ENCODE measurements around the gene SRBD1.

SRBD1 gene

DNA sequence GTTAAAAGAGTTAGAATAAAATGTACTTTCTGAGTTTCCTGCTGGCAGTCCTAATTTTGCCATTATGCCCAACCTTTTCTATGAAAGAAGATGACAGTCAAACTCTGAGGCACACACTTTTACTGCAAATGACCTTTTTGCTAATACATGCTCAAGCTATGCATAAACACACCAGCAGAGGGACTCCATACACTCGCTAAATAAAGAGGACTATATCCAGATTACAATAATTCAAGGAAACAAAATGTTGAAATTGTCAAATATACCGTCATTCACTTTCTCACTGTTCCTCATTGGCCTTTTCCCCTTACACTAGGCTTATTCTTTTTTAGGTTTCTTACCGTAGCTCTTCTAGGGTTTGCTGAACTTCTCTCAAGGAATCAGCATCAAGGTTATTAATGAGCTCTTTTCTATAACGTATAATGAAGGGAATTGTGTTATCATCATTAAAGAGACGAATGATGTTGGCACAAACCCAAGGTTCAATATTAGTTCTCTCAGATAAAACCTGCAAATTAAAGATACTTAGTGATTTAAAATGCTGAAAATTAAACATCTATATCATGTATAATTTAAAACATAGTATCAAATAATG lies 25.7 kb downstream of the SRBD1 start:
- TF ChIP-seq, protein P1, sequence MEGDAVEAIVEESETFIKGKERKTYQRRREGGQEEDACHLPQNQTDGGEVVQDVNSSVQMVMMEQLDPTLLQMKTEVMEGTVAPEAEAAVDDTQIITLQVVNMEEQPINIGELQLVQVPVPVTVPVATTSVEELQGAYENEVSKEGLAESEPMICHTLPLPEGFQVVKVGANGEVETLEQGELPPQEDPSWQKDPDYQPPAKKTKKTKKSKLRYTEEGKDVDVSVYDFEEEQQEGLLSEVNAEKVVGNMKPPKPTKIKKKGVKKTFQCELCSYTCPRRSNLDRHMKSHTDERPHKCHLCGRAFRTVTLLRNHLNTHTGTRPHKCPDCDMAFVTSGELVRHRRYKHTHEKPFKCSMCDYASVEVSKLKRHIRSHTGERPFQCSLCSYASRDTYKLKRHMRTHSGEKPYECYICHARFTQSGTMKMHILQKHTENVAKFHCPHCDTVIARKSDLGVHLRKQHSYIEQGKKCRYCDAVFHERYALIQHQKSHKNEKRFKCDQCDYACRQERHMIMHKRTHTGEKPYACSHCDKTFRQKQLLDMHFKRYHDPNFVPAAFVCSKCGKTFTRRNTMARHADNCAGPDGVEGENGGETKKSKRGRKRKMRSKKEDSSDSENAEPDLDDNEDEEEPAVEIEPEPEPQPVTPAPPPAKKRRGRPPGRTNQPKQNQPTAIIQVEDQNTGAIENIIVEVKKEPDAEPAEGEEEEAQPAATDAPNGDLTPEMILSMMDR (IDR thresholded peaks at IDR 0.05; ENCODE audit: low read depth, low read length, missing control alignments), result peak; percentile 70
- no peak overlapping the region for H3K4me3 ChIP-seq (ENCODE audit: low read depth, low read length)
- peak; percentile 12 for DNase-seq (ENCODE audit: low read depth)

DNA sequence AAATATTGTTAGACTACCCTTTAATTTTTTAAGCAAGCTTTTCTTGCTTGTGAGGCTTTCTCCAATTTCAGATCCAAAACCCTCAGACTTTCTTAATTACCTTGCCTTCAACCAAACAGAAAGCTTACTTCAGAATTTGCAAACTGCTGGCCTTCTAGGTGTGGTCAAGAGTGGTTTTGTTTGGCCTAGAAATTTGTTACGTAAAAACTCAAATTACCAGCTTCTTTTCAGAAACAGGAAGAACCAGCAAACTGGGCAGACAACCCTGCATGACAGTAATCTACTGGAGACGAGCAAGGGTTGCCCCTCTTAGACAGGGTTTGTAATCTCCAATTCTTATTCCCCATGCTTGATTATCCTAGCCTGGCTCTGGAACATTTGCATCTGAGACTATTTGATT lies 27.1 kb downstream of the SRBD1 start:
- no peak for DNase-seq (ENCODE audit: low read depth)
- TF ChIP-seq, protein P1 (IDR thresholded peaks at IDR 0.05; ENCODE audit: low read depth, low read length, missing control alignments), result no peak
- H3K4me3 ChIP-seq (ENCODE audit: low read depth, low read length), result no peak overlapping the region

DNA sequence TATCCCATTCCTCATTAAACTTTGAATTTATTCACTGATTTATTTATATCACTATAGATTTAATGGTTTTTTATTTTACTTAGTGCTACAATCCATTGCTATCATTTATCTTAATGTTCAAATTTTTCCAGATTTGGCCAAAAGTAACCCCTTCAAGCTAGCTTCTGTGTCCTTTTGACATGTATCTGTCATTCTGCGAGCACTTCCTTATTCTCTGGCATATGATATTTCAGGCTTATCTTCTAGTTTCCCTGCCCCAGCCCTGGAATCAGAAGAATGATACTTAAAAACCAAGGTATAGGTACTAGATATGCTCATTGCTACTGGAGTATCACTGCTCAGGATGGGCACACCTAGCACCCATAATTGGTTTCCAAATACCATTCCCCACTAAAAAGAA lies 28.5 kb downstream of the SRBD1 start:
- TF ChIP-seq, protein P1 (IDR thresholded peaks at IDR 0.05; ENCODE audit: low read depth, low read length, missing control alignments), result no peak
- no peak for DNase-seq (ENCODE audit: low read depth)
- no peak overlapping the region for H3K4me3 ChIP-seq (ENCODE audit: low read depth, low read length)

DNA sequence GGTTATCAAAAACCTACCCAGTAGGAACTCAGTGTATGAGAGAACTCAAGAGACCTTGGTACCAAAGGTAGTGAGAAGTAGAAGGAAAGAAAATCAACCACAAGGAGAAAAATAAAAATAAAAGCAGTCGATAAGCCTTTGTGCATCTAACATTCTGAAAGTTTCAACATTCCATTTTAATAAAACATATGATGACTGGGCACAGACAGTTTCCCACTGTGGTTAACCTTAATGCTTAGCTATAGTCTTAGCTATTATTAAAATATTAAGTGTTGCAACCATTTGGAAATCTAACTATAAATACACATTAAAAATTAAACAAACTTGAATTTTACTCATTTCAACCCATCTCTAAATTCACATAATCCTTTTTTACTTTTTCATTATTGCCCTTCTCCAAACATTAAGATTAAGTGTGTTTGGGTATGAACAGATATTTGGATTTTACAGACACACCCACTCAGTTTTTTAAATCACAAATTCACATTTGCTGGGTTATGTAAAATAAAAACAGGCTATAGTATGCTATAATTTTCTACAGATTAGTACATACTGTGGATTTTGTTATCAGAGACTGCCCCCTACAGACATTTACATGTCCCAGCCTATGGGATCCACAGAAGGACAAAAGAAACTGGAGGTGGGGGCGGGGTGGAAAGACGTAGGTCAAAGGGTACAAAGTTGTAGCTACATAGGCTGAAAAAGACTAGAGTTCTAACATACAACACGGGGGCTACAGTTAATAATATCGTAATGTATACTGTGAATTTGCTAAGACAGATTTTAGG lies 32.8 kb downstream of the SRBD1 start:
- no peak overlapping the region for H3K4me3 ChIP-seq (ENCODE audit: low read depth, low read length)
- DNase-seq (ENCODE audit: low read depth), result no peak
- TF ChIP-seq, protein P1 (IDR thresholded peaks at IDR 0.05; ENCODE audit: low read depth, low read length, missing control alignments), result peak; percentile 20

DNA sequence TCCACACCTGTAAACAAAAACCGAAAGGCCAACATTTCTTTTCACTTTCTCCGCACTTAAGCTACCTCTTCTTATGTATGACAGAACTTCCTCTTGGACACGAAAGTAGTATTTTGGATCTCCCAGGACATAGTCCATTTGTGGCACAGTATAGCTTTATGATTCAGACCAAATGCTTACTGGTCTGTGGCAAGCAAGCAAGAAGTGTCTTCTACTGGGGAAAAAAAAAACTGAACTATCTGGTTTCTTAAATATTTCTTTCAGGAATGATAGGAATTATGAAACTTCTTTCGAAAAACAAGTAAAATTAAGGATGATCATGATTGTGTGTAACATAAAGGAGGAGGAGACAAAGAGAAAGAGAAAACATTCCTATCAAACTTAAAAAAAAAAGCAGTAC lies 33.6 kb downstream of the SRBD1 start:
- TF ChIP-seq, protein P1 (IDR thresholded peaks at IDR 0.05; ENCODE audit: low read depth, low read length, missing control alignments), result no peak
- H3K4me3 ChIP-seq (ENCODE audit: low read depth, low read length), result no peak overlapping the region
- no peak for DNase-seq (ENCODE audit: low read depth)

DNA sequence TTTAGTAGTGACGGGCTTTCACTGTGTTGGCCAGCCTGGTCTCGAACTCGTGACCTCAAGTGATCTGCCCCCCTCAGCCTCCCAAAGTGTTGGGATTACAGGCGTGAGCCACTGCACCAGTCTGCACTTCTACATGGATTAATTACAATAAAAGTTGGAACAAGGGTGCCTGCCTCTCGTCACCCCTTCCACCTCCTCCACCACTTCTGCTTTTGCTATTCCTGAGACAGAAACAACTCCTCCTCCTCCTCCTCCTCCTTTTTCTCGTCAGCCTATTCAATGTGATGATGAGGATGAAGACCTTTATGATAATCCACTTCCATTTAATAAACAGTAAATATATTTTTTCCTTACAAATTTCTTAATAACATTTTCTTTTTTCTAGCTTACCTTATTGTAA lies 35.2 kb downstream of the SRBD1 start:
- TF ChIP-seq, protein P1 (IDR thresholded peaks at IDR 0.05; ENCODE audit: low read depth, low read length, missing control alignments), result no peak
- H3K4me3 ChIP-seq (ENCODE audit: low read depth, low read length), result no peak overlapping the region
- no peak for DNase-seq (ENCODE audit: low read depth)

Measured in GM12864 (cell line).